Measurements from ENCODE around the gene F11. TPM values are rescaled to one million over a fixed set of nuclear protein-coding genes. Genes with fewer than 3 reads are reported as not detected.

Gene F11
- total and polyA plus RNA-seq, 9 of the 15 experiments (the other 6 are each of a cell fraction or from before 2014, with no cell fraction given), result not detected

GRCh38 chr4:186216465-186217024 is 49.4 kb upstream of the F11 start:
- H3K4me3 ChIP-seq, result no peak overlapping the region
- WGBS (ENCODE audit: insufficient coverage, low coverage, missing lambda C conversion rate), result 3% methylated on average over 8 of the region's 8 CpGs
- H3K79me2 ChIP-seq (ENCODE audit: control insufficient read depth, insufficient read depth, low read length), result no peaks in the 10 kb centered on the region
- no peaks in the 10 kb centered on the region; a peak in 1 of 5 replicates for H3K27me3 ChIP-seq (ENCODE audit: control insufficient read depth in 2 of 2, insufficient read depth in 2 of 2, low read length in 2 of 2)
- H3K4me1 ChIP-seq (replicated peaks in 1 of 2; ENCODE audit: control insufficient read depth in 2 of 2, insufficient read depth in 2 of 2, low read length in 2 of 2), result no peaks in the 10 kb centered on the region
- ChIA-PET CTCF (ENCODE audit: low intra/inter-chr PET ratio) (no interaction called here), POLR2A (no interaction called here)
- H3K27ac ChIP-seq (ENCODE audit: extremely low read depth, low read depth, low read length), result no peak overlapping the region
- no peaks in the 10 kb centered on the region for H3K36me3 ChIP-seq (ENCODE audit: control insufficient read depth, insufficient read depth, low read length)
- no peaks in the 10 kb centered on the region for H3K9me3 ChIP-seq (replicated peaks; ENCODE audit: control insufficient read depth, insufficient read depth, low read depth, low read length)
- H3K4me2 ChIP-seq (ENCODE audit: insufficient read depth, low read length), result no peak overlapping the region
- no peak for FAIRE-seq
- DNase-seq (ENCODE audit: extremely low read depth in 1 of 4, low spot score in 3 of 4), result no peak
- no peak overlapping the region for H3K9ac ChIP-seq (ENCODE audit: insufficient read depth in 1 of 2, low read depth in 2 of 2, low read length in 2 of 2)
- no TSS peak for BruUV-seq (replicated peaks)
- H3K9me1 ChIP-seq (ENCODE audit: control insufficient read depth, insufficient read depth, low read length), result no peaks in the 10 kb centered on the region
- intact Hi-C loops (cut with micrococcal nuclease) (no loop called here), in situ Hi-C loops (cut with MboI) (no loop called here)
- TF ChIP-seq CTBP1 (IDR thresholded peaks at IDR 0.05; ENCODE audit: borderline replicate concordance), result no peak
- no peak for TF ChIP-seq HMG20B (CRISPR knock-in tag; IDR thresholded peaks at IDR 0.05)
- no peak for TF ChIP-seq RBFOX2 (IDR thresholded peaks at IDR 0.05; ENCODE audit: low read depth, low read length)
- no peak for TF ChIP-seq MTA1 (IDR thresholded peaks at IDR 0.05; ENCODE audit: borderline replicate concordance)
- TF ChIP-seq NCOA6 (IDR thresholded peaks at IDR 0.05), result no peak
- no peak for TF ChIP-seq FOXK2 (conservative IDR thresholded peaks at IDR 0.05 in 1 of 2, IDR thresholded peaks at IDR 0.05 in 1 of 2; ENCODE audit: low read depth in 2 of 2)
- no peak for TF ChIP-seq TFAM (CRISPR knock-in tag; conservative IDR thresholded peaks at IDR 0.05)
- peak; percentile 68 for TF ChIP-seq NFIX (CRISPR knock-in tag; IDR thresholded peaks at IDR 0.05; ENCODE audit: low read depth)
- no peak for TF ChIP-seq MCM5 (IDR thresholded peaks at IDR 0.05; ENCODE audit: low read depth)
- TF ChIP-seq HNRNPLL (IDR thresholded peaks at IDR 0.05; ENCODE audit: low read depth, low read length, poor library complexity, severe bottlenecking), result no peak
- TF ChIP-seq JUND (IDR thresholded peaks at IDR 0.05; ENCODE audit: borderline replicate concordance, low read depth, low read length), result no peak
- TF ChIP-seq JUND (tag; IDR thresholded peaks at IDR 0.05; ENCODE audit: borderline replicate concordance, low read depth, low read length), result no peak
- TF ChIP-seq ZHX1 (conservative IDR thresholded peaks at IDR 0.05; ENCODE audit: low read length), result no peak
- TF ChIP-seq NFIC (IDR thresholded peaks at IDR 0.05), result peak; percentile 94
- no peak for TF ChIP-seq ZBTB9 (CRISPR knock-in tag; IDR thresholded peaks at IDR 0.05)
- no peak for TF ChIP-seq ARID2 (IDR thresholded peaks at IDR 0.05)
- no peak for TF ChIP-seq UBTF (IDR thresholded peaks at IDR 0.05; ENCODE audit: borderline replicate concordance in 1 of 2, low read depth in 2 of 2, low read length in 2 of 2)
- TF ChIP-seq PPARD (CRISPR knock-in tag; IDR thresholded peaks at IDR 0.05), result no peak
- H2AFZ ChIP-seq (ENCODE audit: low read depth, low read length), result no peak overlapping the region
- no peaks in the 10 kb centered on the region for H4K20me1 ChIP-seq (replicated peaks; ENCODE audit: control insufficient read depth, insufficient read depth, low read length)
- ATAC-seq, result no peak
